HepG2 (cell line): Measurements from ENCODE around the gene NCBP1. TPM values are rescaled to one million over a fixed set of nuclear protein-coding genes. Genes with fewer than 3 reads are reported as not detected.

Source experiments
- ATAC-seq: fragments of 200-7000 bp; cut with Tn5 transposase; 3 replicates; pipeline ENCODE4 v1.9.1; 2020; ENCODE audit warnings: mild to moderate bottlenecking, moderate library complexity
- BruUV-seq: library from RNA; stranded (reverse); fragments of 400-500 nt; replicated peaks from 2 replicates; lab custom pipeline; 2021; lab: Mats Ljungman, UMichigan
- CTCF ChIA-PET: fragments of 300-600 bp; formaldehyde crosslinking; extraction: SDS; loops from one replicate; lab custom pipeline; 2021; ENCODE audit warnings: low total read pairs, inconsistent platforms, low intra/inter-chr PET ratio; lab: Yijun Ruan, JAX
- POLR2A ChIA-PET: fragments of 350-600 bp; sonication (Branson Sonifier 250); formaldehyde crosslinking; loops from one replicate; lab custom pipeline; 2020; ENCODE audit warnings: antibody characterized with exemption, inconsistent platforms; lab: Yijun Ruan, JAX
- DNase-seq: peaks from one replicate; pipeline ENCODE4 v3.0.0-alpha.2; 2015; ENCODE audit warnings: low spot score
- FAIRE-seq: peaks from 3 replicates; lab custom pipeline; 2011; peaks lifted over from hg19 to GRCh38; lab: Jason Lieb, UNC
- H2AFZ ChIP-seq: one replicate; pipeline ENCODE4 v1.6.1; 2011; ENCODE audit warnings: low read length, inconsistent platforms
- H3K27ac ChIP-seq: fragments of 300-600 bp; 3 replicates; pipeline ENCODE4 v1.8.0; 2011; ENCODE audit warnings: mixed run types, mild to moderate bottlenecking, mixed read lengths, low read length, inconsistent platforms; ENCODE audit not compliant: insufficient read depth; ENCODE audit errors: extremely low read length
- H3K27me3 ChIP-seq, 2 experiments: fragments of 200-600 bp in 1 of 2; 2 replicates in 1 of 2; 3 replicates in 1 of 2; pipeline versions ENCODE4 v1.6.0 to v1.8.0; 2011; ENCODE audit warnings: low read length in 2 of 2, mild to moderate bottlenecking in 2 of 2, moderate library complexity in 2 of 2, inconsistent platforms in 1 of 2; ENCODE audit not compliant: insufficient read depth in 2 of 2, control insufficient read depth in 1 of 2
- H3K36me3 ChIP-seq, 2 experiments: fragments of 200-600 bp in 1 of 2; replicated peaks in 1 of 2; 2 replicates in 1 of 2; 3 replicates in 1 of 2; pipeline versions ENCODE4 v1.5.1 to v1.8.0; 2011; ENCODE audit warnings: low read length in 2 of 2, inconsistent platforms in 1 of 2; ENCODE audit not compliant: insufficient read depth in 2 of 2, control insufficient read depth in 1 of 2
- H3K4me1 ChIP-seq: 2 replicates; pipeline ENCODE4 v1.5.1; 2012; ENCODE audit warnings: low read length, inconsistent platforms; ENCODE audit not compliant: insufficient read depth
- H3K4me2 ChIP-seq: 2 replicates; pipeline ENCODE4 v1.6.0; 2011; ENCODE audit warnings: low read depth, low read length, inconsistent platforms
- H3K4me3 ChIP-seq, 3 experiments: fragments of 200-600 bp in 1 of 3; sonication (generic), shearing (Covaris generic) in 1 of 3; replicated peaks in 1 of 3; 2 replicates each; pipeline ENCODE4 v1.5.1; 2011 to 2016; ENCODE audit warnings: low read length in 3 of 3, inconsistent platforms in 2 of 3, low read depth in 2 of 3, mild to moderate bottlenecking in 2 of 3, control low read depth in 1 of 3, mixed read lengths in 1 of 3; ENCODE audit not compliant: insufficient read depth in 1 of 3
- H3K79me2 ChIP-seq: one replicate; pipeline ENCODE4 v1.6.1; 2011; ENCODE audit warnings: low read length, inconsistent platforms; ENCODE audit not compliant: insufficient read depth
- H3K9ac ChIP-seq: 2 replicates; pipeline ENCODE4 v1.6.0; 2011; ENCODE audit warnings: mild to moderate bottlenecking, low read depth, low read length, inconsistent platforms; ENCODE audit not compliant: insufficient read depth
- H3K9me3 ChIP-seq: 2 replicates; pipeline ENCODE4 v1.5.1; 2012; ENCODE audit warnings: mild to moderate bottlenecking, low read length
- H4K20me1 ChIP-seq: 2 replicates; pipeline ENCODE4 v1.6.0; 2011; ENCODE audit warnings: inconsistent platforms, mild to moderate bottlenecking, low read length, moderate library complexity; ENCODE audit not compliant: insufficient read depth
- AGO2 ChIP-seq: fragments of 200-400 bp; formaldehyde crosslinking; optimal IDR thresholded peaks from 2 replicates; pipeline ENCODE3; 2017; ENCODE audit warnings: mild to moderate bottlenecking, low read depth, low read length, moderate library complexity
- ARID2 ChIP-seq: sonication (generic); formaldehyde crosslinking; IDR thresholded peaks from 2 replicates; pipeline ENCODE4 v1.8.1; 2022; ENCODE audit warnings: mild to moderate bottlenecking, missing genetic modification reagents, borderline replicate concordance
- BATF2 ChIP-seq: sonication (generic); formaldehyde crosslinking; IDR thresholded peaks from 2 replicates; pipeline ENCODE4 v1.8.0; 2022; ENCODE audit warnings: mild to moderate bottlenecking, missing genetic modification reagents, moderate library complexity
- BCL6 ChIP-seq: IDR thresholded peaks from 2 replicates; pipeline ENCODE4 v1.6.1; 2016; ENCODE audit warnings: missing genetic modification reagents, missing compliant biosample characterization
- CCAR2 ChIP-seq: fragments of 200-400 bp; formaldehyde crosslinking; optimal IDR thresholded peaks from 2 replicates; pipeline ENCODE3; 2018; ENCODE audit warnings: low read depth, mild to moderate bottlenecking, low read length, moderate library complexity
- E2F1 ChIP-seq: sonication (generic); formaldehyde crosslinking; IDR thresholded peaks from 2 replicates; pipeline ENCODE4 v1.5.0; 2020; ENCODE audit warnings: missing genetic modification reagents
- FOSL2 ChIP-seq: sonication (generic); formaldehyde crosslinking; IDR thresholded peaks from 2 replicates; pipeline ENCODE4 v1.4.0; 2020; ENCODE audit warnings: missing genetic modification reagents
- FOXA1 ChIP-seq, 2 experiments: fragments of 450-650 bp in 1 of 2; sonication (generic) in 1 of 2; formaldehyde crosslinking in 1 of 2; IDR thresholded peaks; 2 replicates each; pipeline versions ENCODE4 v1.4.0 to v1.6.1; 2016 to 2020; ENCODE audit warnings: missing genetic modification reagents in 1 of 2
- NCOR1 ChIP-seq: fragments of 200-600 bp; sonication (generic); IDR thresholded peaks from 2 replicates; pipeline ENCODE4 v1.7.0; 2017; ENCODE audit warnings: antibody characterized with exemption, low read length, borderline replicate concordance
- SETDB1 ChIP-seq: sonication (generic); formaldehyde crosslinking; IDR thresholded peaks from 2 replicates; pipeline ENCODE4 v1.5.1; 2020; ENCODE audit warnings: missing genetic modification reagents, mild to moderate bottlenecking, borderline replicate concordance
- TCF7 ChIP-seq: sonication (generic); IDR thresholded peaks from 2 replicates; pipeline ENCODE4 v1.6.1; 2016; ENCODE audit warnings: antibody characterized with exemption, low read depth
- ZMYM4 ChIP-seq: sonication (generic); formaldehyde crosslinking; IDR thresholded peaks from 2 replicates; pipeline ENCODE4 v1.8.1; 2023; ENCODE audit warnings: mild to moderate bottlenecking, missing genetic modification reagents
- ZNF121 ChIP-seq: sonication (generic); formaldehyde crosslinking; IDR thresholded peaks from 2 replicates; pipeline ENCODE4 v1.5.0; 2020; ENCODE audit warnings: mild to moderate bottlenecking, missing genetic modification reagents
- ZNF260 ChIP-seq: sonication (generic); formaldehyde crosslinking; IDR thresholded peaks from 2 replicates; pipeline ENCODE4 v1.4.0; 2020; ENCODE audit warnings: missing genetic modification reagents, low read depth, mild to moderate bottlenecking, borderline replicate concordance
- ZNF34 ChIP-seq: sonication (generic); formaldehyde crosslinking; IDR thresholded peaks from 2 replicates; pipeline ENCODE4 v1.4.0; 2020; ENCODE audit warnings: mild to moderate bottlenecking, missing genetic modification reagents, borderline replicate concordance
- ZNF564 ChIP-seq: sonication (generic); formaldehyde crosslinking; IDR thresholded peaks from 2 replicates; pipeline ENCODE4 v1.8.1; 2023; ENCODE audit warnings: mild to moderate bottlenecking, missing genetic modification reagents
- ZNF747 ChIP-seq: sonication (generic); formaldehyde crosslinking; IDR thresholded peaks from 2 replicates; pipeline ENCODE4 v1.8.1; 2023; ENCODE audit warnings: missing genetic modification reagents, mild to moderate bottlenecking, borderline replicate concordance
- ZNF790 ChIP-seq: sonication (generic); formaldehyde crosslinking; IDR thresholded peaks from 2 replicates; pipeline ENCODE4 v1.8.0; 2022; ENCODE audit warnings: missing genetic modification reagents, mild to moderate bottlenecking, borderline replicate concordance
- WGBS: methylation state at CpG from one replicate; pipeline ENCODE4 v1.1.6; 2017; ENCODE audit warnings: low lambda C conversion rate; 5-methylcytosine and 5-hydroxymethylcytosine counted together
- in situ Hi-C: cut with HindIII; loops from 2 replicates; pipeline ENCODE4 v1.10.0; 2017; ENCODE audit warnings: low pct_unique_long_range_greater_than_20kb; ENCODE audit not compliant: extremely low pct_ligation_motif_present
- intact Hi-C: fragments of 100-400 bp; cut with micrococcal nuclease; formaldehyde crosslinking; loops from one replicate; pipeline ENCODE4 v1.10.0; 2022; ENCODE audit not compliant: unreplicated experiment
- polyA plus RNA-seq, 8 experiments: library from polyadenylated mRNA; depleted of rRNA in 3 of 8; stranded (reverse) in 7 of 8; unstranded in 1 of 8; fragments of >200 nt; fragmentation: Illumina TruSeq in 4 of 8; extraction: Trizol in 4 of 8; gene quantifications; 2 replicates each; pipeline versions ENCODE4 v1.2.1 to v1.2.3, GENCODE V29; 2011 to 2016; ENCODE audit warnings: low read depth in 4 of 8, missing spikeins in 1 of 8, mixed read lengths in 1 of 8; ENCODE audit not compliant: insufficient read depth in 1 of 8
- total RNA-seq, 5 experiments: library from RNA; depleted of rRNA; stranded (reverse); fragments of >200 nt; fragmentation: Illumina TruSeq; extraction: Trizol; gene quantifications; 2 replicates each; pipeline ENCODE4 v1.2.3, GENCODE V29; 2016; ENCODE audit warnings: low read depth in 1 of 5

Gene NCBP1
- total and polyA plus RNA-seq, 2 of the 13 experiments (the other 11 are each of a cell fraction or from before 2014, with no cell fraction given) = 13.3 to 40.2 TPM

- TF ChIP-seq ZNF747 (0 out of 2 replicates have a peak, but pooled peaks have one; percentile 31), ZNF564 (no peak), ZMYM4 (CRISPR knock-in tag) (0 out of 2 replicates have a peak, but pooled peaks have one; percentile 17), NCOR1 (peak; percentile 39; the same call in 1 of the 2 replicates), FOSL2 (CRISPR knock-in tag) (peak; percentile 79), AGO2 (no peak), BCL6 (0 out of 2 replicates have a peak, but pooled peaks have one; percentile 26), CCAR2 (no peak), E2F1 (CRISPR knock-in tag) (no peak)
- TF ChIP-seq, all 625 proteins: peak for 32
Observed at GRCh38 chr9:97703437-97704344, 70.1 kb downstream of the NCBP1 start (continued).

- H3K79me2 ChIP-seq = no peaks in the 10 kb centered on the region
- DNase-seq (no peak), FAIRE-seq (no peak), ATAC-seq (no peak)
- 0 out of 6 replicates have a peak overlapping the region, but pooled peaks of 1 of the 3 experiments have one; percentile 55 for H3K4me3 ChIP-seq
- peaks cover 62% of the 10 kb centered on the region for H3K4me1 ChIP-seq
- H4K20me1 ChIP-seq = no peaks in the 10 kb centered on the region
- TF ChIP-seq ZNF34 (CRISPR knock-in tag) (no peak), ARID2 (CRISPR knock-in tag) (no peak), TCF7 (no peak), BATF2 (no peak), ZNF121 (no peak), SETDB1 (CRISPR knock-in tag) (no peak), FOXA1 (IDR thresholded peaks at IDR 0.05) (no peak), FOXA1 (CRISPR knock-in tag; IDR thresholded peaks at IDR 0.05) (no peak), ZNF260 (CRISPR knock-in tag) (no peak), ZNF790 (CRISPR knock-in tag) (no peak)
- intact Hi-C loops = no loop called here
- H3K4me2 ChIP-seq = peak overlapping the region; percentile 95
- peak overlapping the region; percentile 84 for H3K27ac ChIP-seq
- H3K9me3 ChIP-seq = no peaks in the 10 kb centered on the region
- H3K27me3 ChIP-seq = no peaks in the 10 kb centered on the region
- no peaks in the 10 kb centered on the region for H3K36me3 ChIP-seq
- H2AFZ ChIP-seq = peak overlapping the region; percentile 52
- ChIA-PET CTCF (no interaction called here), POLR2A (interaction anchor here (1.8 kb wide), 1 partner anchor 218 kb away, joined by 9 read pairs; the partner anchor contains the start of gene TRMO)
- BruUV-seq = no TSS peak
- peak overlapping the region; percentile 58; the same call in 1 of the 2 replicates for H3K9ac ChIP-seq
- WGBS = 46% methylated on average over 3 of the region's 3 CpGs
- in situ Hi-C loops = no loop called here
Observed at GRCh38 chr9:97704345-97704677, 70.7 kb downstream of the NCBP1 start.
